ENCODE measurements around the gene PLA2G4D. TPM values are rescaled to one million over a fixed set of nuclear protein-coding genes. Genes with fewer than 3 reads are reported as not detected.

PLA2G4D gene
- polyA plus RNA-seq, 2 of the 4 experiments (the other 2 are of a cell fraction) = not detected

GRCh38 chr15:42087460-42087859 lies 6.9 kb downstream of the PLA2G4D start:
- CTCF ChIA-PET = interaction anchor here (2.7 to 14.7 kb wide), 4 partner anchors 9 to 98 kb away, joined by 9 to 247 read pairs (median 52); no protein-coding TSS in a partner anchor
- FAIRE-seq (no peak), DNase-seq (ENCODE audit: low read depth in 1 of 2, low spot score in 1 of 2) (no peak)

GRCh38 chr15:42085721-42086120 lies 8.6 kb downstream of the PLA2G4D start:
- ChIA-PET POLR2A (no interaction called here), CTCF (interaction anchor here (1.2 to 14.7 kb wide), 7 partner anchors 9 to 97 kb away, joined by 6 to 247 read pairs (median 32); no protein-coding TSS in a partner anchor)
- no peaks in the 10 kb centered on the region for H3K4me1 ChIP-seq
- WGBS (ENCODE audit: missing lambda C conversion rate) = 70% methylated on average over 2 of the region's 3 CpGs
- no peaks in the 10 kb centered on the region for H3K9me3 ChIP-seq
- TF ChIP-seq KDM1A (IDR thresholded peaks at IDR 0.05; ENCODE audit: low read depth) (no peak), PBX3 (IDR thresholded peaks at IDR 0.05) (no peak), USF2 (IDR thresholded peaks at IDR 0.05) (no peak), NR3C1 (IDR thresholded peaks at IDR 0.05) (no peak), E2F6 (IDR thresholded peaks at IDR 0.05; ENCODE audit: borderline replicate concordance, low read depth) (no peak), HOXA7 (CRISPR knock-in tag; IDR thresholded peaks at IDR 0.05) (no peak), BCL3 (IDR thresholded peaks at IDR 0.05) (no peak), CBX8 (IDR thresholded peaks at IDR 0.05) (no peak), SREBF2 (IDR thresholded peaks at IDR 0.05) (no peak), MYC (IDR thresholded peaks at IDR 0.05; ENCODE audit: borderline replicate concordance, low read length) (no peak), TFCP2L1 (CRISPR knock-in tag; IDR thresholded peaks at IDR 0.05) (no peak), GATA3 (IDR thresholded peaks at IDR 0.05; ENCODE audit: borderline replicate concordance) (no peak), FOSL2 (IDR thresholded peaks at IDR 0.05) (no peak), FOSL2 (CRISPR knock-in tag; IDR thresholded peaks at IDR 0.05) (no peak), RCOR1 (IDR thresholded peaks at IDR 0.05; ENCODE audit: low read depth, low read length) (no peak), RNF2 (IDR thresholded peaks at IDR 0.05; ENCODE audit: borderline replicate concordance, low read depth) (no peak), CTCF (IDR thresholded peaks at IDR 0.05) (no peak), HEYL (CRISPR knock-in tag; IDR thresholded peaks at IDR 0.05) (no peak), RARB (CRISPR knock-in tag; IDR thresholded peaks at IDR 0.05) (no peak), CHD4 (IDR thresholded peaks at IDR 0.05; ENCODE audit: borderline replicate concordance) (no peak)
- H3K27ac ChIP-seq = no peak overlapping the region
- H3K4me2 ChIP-seq = no peak overlapping the region
- FAIRE-seq (no peak), ATAC-seq (no peak), DNase-seq (ENCODE audit: low read depth in 1 of 2, low spot score in 1 of 2) (no peak)
- H3K4me3 ChIP-seq = no peak overlapping the region

More at GRCh38 chr15:42087460-42087859, 6.9 kb downstream of the PLA2G4D start:
- Histone ChIP-seq H3K4me1 (no peaks in the 10 kb centered on the region), H3K9me3 (no peaks in the 10 kb centered on the region), H3K4me2 (no peak overlapping the region), H3K4me3 (no peak overlapping the region), H3K27ac (no peak overlapping the region)
- 80% methylated on average over 8 of the region's 13 CpGs for WGBS (ENCODE audit: missing lambda C conversion rate)
- POLR2A ChIA-PET = no interaction called here
- ATAC-seq = no peak
- TF ChIP-seq CHD4 (IDR thresholded peaks at IDR 0.05; ENCODE audit: borderline replicate concordance) (no peak), CBX2 (IDR thresholded peaks at IDR 0.05; ENCODE audit: borderline replicate concordance, low read depth) (no peak), NFE2L2 (conservative IDR thresholded peaks at IDR 0.05; ENCODE audit: low read length) (no peak), ZNF302 (CRISPR knock-in tag; IDR thresholded peaks at IDR 0.05) (no peak), RAD21 (conservative IDR thresholded peaks at IDR 0.05 in 1 of 2, IDR thresholded peaks at IDR 0.05 in 1 of 2) (no peak), JUNB (IDR thresholded peaks at IDR 0.05) (no peak), MAFK (IDR thresholded peaks at IDR 0.05; ENCODE audit: partially characterized antibody) (no peak), POLR2A (IDR thresholded peaks at IDR 0.05; ENCODE audit: low read length) (no peak), HOXB13 (CRISPR knock-in tag; IDR thresholded peaks at IDR 0.05; ENCODE audit: low read depth) (no peak), CEBPB (IDR thresholded peaks at IDR 0.05) (no peak), ELK1 (IDR thresholded peaks at IDR 0.05; ENCODE audit: low read depth, low read length) (no peak), HOXB5 (CRISPR knock-in tag; IDR thresholded peaks at IDR 0.05) (no peak), CBX8 (IDR thresholded peaks at IDR 0.05) (no peak), TP53 (CRISPR knock-in tag; IDR thresholded peaks at IDR 0.05) (no peak), ATOH8 (CRISPR knock-in tag; IDR thresholded peaks at IDR 0.05; ENCODE audit: low read depth) (no peak), E2F6 (IDR thresholded peaks at IDR 0.05; ENCODE audit: borderline replicate concordance, low read depth) (no peak), EHF (CRISPR knock-in tag; IDR thresholded peaks at IDR 0.05) (no peak), RFX5 (IDR thresholded peaks at IDR 0.05) (no peak)

Data from A549 (cell line).